Smooth muscle cell of the brain vasculature (primary cell): ENCODE data around the gene RAD9B.
A peak's percentile ranks its signal among the peaks of the same experiment; 100 is the strongest.
"Not testable (repeated sequence)": the region's sequence is repeated elsewhere in the genome, so short reads cannot be mapped to it uniquely, and the experiment has no call there.

ENCODE experiments used
- DNase-seq: peaks from one replicate; pipeline ENCODE4 v3.0.0-alpha.2; 2012; ENCODE audit warnings: low read depth, low spot score

Gene RAD9B

GRCh38 chr12:110501752-110502738 is at the start of gene RAD9B, which contains the start of gene VPS29:
Gene RAD9B (plus strand): TSS chr12:110502331. CDS start chr12:110502338, 7 bp downstream.
Gene VPS29 (minus strand): TSS chr12:110502111. CDS start chr12:110502051, 60 bp downstream.
- peak; percentile 93 for DNase-seq

- no peak for DNase-seq
These were observed 48.4 kb upstream of the RAD9B start for GRCh38 chr12:110453569-110454296.

GRCh38 chr12:110458756-110459155 is 43.4 kb upstream of the RAD9B start:
- DNase-seq = no peak

- not testable (repeated sequence) for DNase-seq
These were observed 40.9 kb upstream of the RAD9B start for GRCh38 chr12:110461189-110461588.

GRCh38 chr12:110465024-110465423 is 37.1 kb upstream of the RAD9B start:
- DNase-seq = no peak

- not testable (repeated sequence) for DNase-seq
These were observed 36.4 kb upstream of the RAD9B start for GRCh38 chr12:110465765-110466164.

GRCh38 chr12:110466791-110467190 is 35.3 kb upstream of the RAD9B start:
- no peak for DNase-seq

- no peak for DNase-seq
These were observed 34.3 kb upstream of the RAD9B start for GRCh38 chr12:110467847-110468213.

- peak; percentile 96 for DNase-seq
These were observed 33.7 kb upstream of the RAD9B start, which contains the start of the genes FAM216A and GPN3 for GRCh38 chr12:110468214-110469048. Gene FAM216A (plus strand): TSS chr12:110468845. CDS start chr12:110468876, 31 bp downstream. Gene GPN3 (minus strand): TSS chr12:110468257. CDS start chr12:110468203, 54 bp downstream.

- no peak for DNase-seq
These were observed 26.7 kb upstream of the RAD9B start for GRCh38 chr12:110475426-110475825.

GRCh38 chr12:110498984-110499706 is 3.0 kb upstream of the RAD9B start:
- DNase-seq = no peak

- DNase-seq = no peak
These were observed 756 bp upstream of the RAD9B start for GRCh38 chr12:110501399-110501751.

- DNase-seq = no peak
These were observed 1.3 kb downstream of the RAD9B start for GRCh38 chr12:110503432-110503831.

GRCh38 chr12:110505332-110505731 is 3.2 kb downstream of the RAD9B start:
- DNase-seq = no peak

GRCh38 chr12:110508071-110508586 is 6.0 kb downstream of the RAD9B start:
- no peak for DNase-seq

- no peak for DNase-seq
These were observed 11.7 kb downstream of the RAD9B start for GRCh38 chr12:110513842-110514241.

- DNase-seq = no peak
These were observed 12.2 kb downstream of the RAD9B start for GRCh38 chr12:110514363-110514762.

- no peak for DNase-seq
These were observed 14.9 kb downstream of the RAD9B start for GRCh38 chr12:110516995-110517394.

GRCh38 chr12:110518014-110518413 is 15.9 kb downstream of the RAD9B start:
- not testable (repeated sequence) for DNase-seq
